ENCODE data around the gene CACNA1G. TPM values are rescaled to one million over a fixed set of nuclear protein-coding genes. Genes with fewer than 3 reads are reported as not detected.
A peak's percentile ranks its signal among the peaks of the same experiment; 100 is the strongest.

Gene CACNA1G
- polyA plus RNA-seq, 1 donor (not counting 4 experiments of a cell fraction or from before 2014, with no cell fraction given), result 0.07 TPM

DNA sequence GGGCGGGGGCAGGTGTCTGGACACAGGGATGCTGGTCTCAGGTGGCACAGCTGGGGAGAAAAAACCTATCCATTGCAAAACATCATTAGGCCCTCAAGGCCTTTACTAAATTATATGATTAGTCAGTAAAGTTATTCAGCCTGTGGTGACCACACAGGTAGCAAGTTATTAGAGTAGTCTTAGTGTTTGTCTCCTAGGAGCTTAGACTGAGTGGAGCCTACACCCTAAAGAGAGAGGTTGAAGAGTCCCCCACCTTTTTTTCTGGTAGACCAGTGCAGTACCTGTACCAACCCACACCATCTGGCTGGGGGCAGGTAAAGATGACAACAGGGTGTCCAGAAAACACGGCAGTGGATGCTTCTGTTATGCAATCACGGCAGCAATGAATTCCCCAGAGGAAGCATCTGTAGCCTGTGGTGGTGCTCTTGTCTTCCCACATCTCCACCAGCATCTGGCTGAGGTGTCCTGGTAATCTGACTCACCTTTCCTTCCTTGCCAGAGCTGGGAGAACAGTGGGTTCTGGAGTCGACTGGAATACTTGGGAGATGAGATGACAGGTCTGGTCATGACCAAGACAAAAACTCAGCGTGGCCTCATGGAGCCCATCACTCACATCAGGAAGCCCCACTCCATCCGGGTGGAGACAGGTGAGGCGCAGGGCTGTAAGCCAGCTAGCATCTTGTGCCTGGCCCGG, 41.2 kb upstream of the CACNA1G start:
- H3K36me3 ChIP-seq (ENCODE audit: control insufficient read depth in 2 of 2, extremely low read depth in 1 of 2, insufficient read depth in 2 of 2, low read length in 2 of 2), result no peaks in the 10 kb centered on the region
- dilution Hi-C loops (cut with MboI; ENCODE audit: extremely low pct_ligation_motif_present, low sequenced_read_pairs), result no loop called here
- peak overlapping the region; percentile 30 for H3K9ac ChIP-seq (ENCODE audit: control insufficient read depth, extremely low read depth, insufficient read depth, low read length)
- no peaks in the 10 kb centered on the region for H3K27me3 ChIP-seq (ENCODE audit: control insufficient read depth, extremely low read depth, insufficient read depth, low read length)
- H3K4me3 ChIP-seq (ENCODE audit: control insufficient read depth in 2 of 3, extremely low read depth in 1 of 3, insufficient read depth in 2 of 3, low read depth in 1 of 3, low read length in 3 of 3), result no peak overlapping the region
- TF ChIP-seq CTCF (optimal IDR thresholded peaks at IDR 0.05 in 1 of 3, IDR thresholded peaks at IDR 0.05 in 1 of 3, conservative IDR thresholded peaks at IDR 0.05 in 1 of 3; ENCODE audit: extremely low read depth in 1 of 3, insufficient read depth in 2 of 3, low read length in 3 of 3) (peak in 1 of 3 experiments; percentile 28), EZH2 (IDR thresholded peaks at IDR 0.05; ENCODE audit: low read length) (no peak)
- no peaks in the 10 kb centered on the region for H3K9me3 ChIP-seq (ENCODE audit: control insufficient read depth, low read depth, low read length)
- no peaks in the 10 kb centered on the region for H4K20me1 ChIP-seq (ENCODE audit: control insufficient read depth, extremely low read depth, insufficient read depth, low read length)
- FAIRE-seq (peak; percentile 100), DNase-seq (ENCODE audit: low read depth, low spot score) (peak; percentile 100)
- no peak overlapping the region for H2AFZ ChIP-seq (ENCODE audit: control insufficient read depth, low read length)
- peaks cover 90% of the 10 kb centered on the region for H3K4me1 ChIP-seq (ENCODE audit: control insufficient read depth, extremely low read depth, insufficient read depth, low read length)
- H3K79me2 ChIP-seq (ENCODE audit: control insufficient read depth, insufficient read depth, low read length), result peaks cover 2% of the 10 kb centered on the region
- no peaks in the 10 kb centered on the region for H3K9me1 ChIP-seq (ENCODE audit: control insufficient read depth, extremely low read depth, insufficient read depth, low read length)
- peak overlapping the region; percentile 19 for H3K4me2 ChIP-seq (ENCODE audit: control insufficient read depth, extremely low read depth, insufficient read depth, low read depth, low read length)
- peak overlapping the region; percentile 70 for H3K27ac ChIP-seq (ENCODE audit: control insufficient read depth, insufficient read depth, low read length)

DNA sequence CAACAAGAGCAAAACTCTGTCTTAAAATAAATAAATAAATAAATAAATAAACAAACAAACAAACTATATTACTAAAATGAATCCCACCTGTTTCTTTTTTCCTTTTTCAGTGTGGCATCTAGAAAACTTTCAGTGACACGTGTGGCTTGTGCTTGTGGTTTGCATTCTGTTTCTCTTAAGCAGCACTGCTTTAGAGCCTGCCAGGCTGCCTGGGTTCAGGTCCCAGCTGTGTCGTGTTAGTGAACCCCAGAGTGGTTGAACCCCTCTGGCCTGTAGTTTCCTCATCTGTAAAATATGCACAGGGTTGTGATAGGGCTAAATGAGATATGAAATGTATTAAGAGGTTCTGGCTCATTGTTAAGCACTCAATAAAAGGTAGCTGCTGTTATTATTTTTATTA, 40.0 kb upstream of the CACNA1G start:
- no peak overlapping the region for H3K9ac ChIP-seq (ENCODE audit: control insufficient read depth, extremely low read depth, insufficient read depth, low read length)
- H2AFZ ChIP-seq (ENCODE audit: control insufficient read depth, low read length), result no peak overlapping the region
- no peaks in the 10 kb centered on the region for H3K9me1 ChIP-seq (ENCODE audit: control insufficient read depth, extremely low read depth, insufficient read depth, low read length)
- H3K36me3 ChIP-seq (ENCODE audit: control insufficient read depth in 2 of 2, extremely low read depth in 1 of 2, insufficient read depth in 2 of 2, low read length in 2 of 2), result no peaks in the 10 kb centered on the region
- dilution Hi-C loops (cut with MboI; ENCODE audit: extremely low pct_ligation_motif_present, low sequenced_read_pairs), result no loop called here
- H3K79me2 ChIP-seq (ENCODE audit: control insufficient read depth, insufficient read depth, low read length), result peaks cover 2% of the 10 kb centered on the region
- no peak overlapping the region for H3K27ac ChIP-seq (ENCODE audit: control insufficient read depth, insufficient read depth, low read length)
- H3K9me3 ChIP-seq (ENCODE audit: control insufficient read depth, low read depth, low read length), result no peaks in the 10 kb centered on the region
- TF ChIP-seq CTCF (optimal IDR thresholded peaks at IDR 0.05 in 1 of 3, IDR thresholded peaks at IDR 0.05 in 1 of 3, conservative IDR thresholded peaks at IDR 0.05 in 1 of 3; ENCODE audit: extremely low read depth in 1 of 3, insufficient read depth in 2 of 3, low read length in 3 of 3), result no peak
- no peak for FAIRE-seq
- H3K4me1 ChIP-seq (ENCODE audit: control insufficient read depth, extremely low read depth, insufficient read depth, low read length), result peaks cover 80% of the 10 kb centered on the region
- H3K4me2 ChIP-seq (ENCODE audit: control insufficient read depth, extremely low read depth, insufficient read depth, low read depth, low read length), result no peak overlapping the region
- no peak overlapping the region for H3K4me3 ChIP-seq (ENCODE audit: control insufficient read depth in 2 of 3, extremely low read depth in 1 of 3, insufficient read depth in 2 of 3, low read depth in 1 of 3, low read length in 3 of 3)
- H4K20me1 ChIP-seq (ENCODE audit: control insufficient read depth, extremely low read depth, insufficient read depth, low read length), result no peaks in the 10 kb centered on the region
- H3K27me3 ChIP-seq (ENCODE audit: control insufficient read depth, extremely low read depth, insufficient read depth, low read length), result no peaks in the 10 kb centered on the region
- no peak for DNase-seq (ENCODE audit: low read depth, low spot score)
